Ovary (tissue), 3 donors: ENCODE results near the gene LYL1.

Experiments
- POLR2A ChIP-seq: fragments of 450-650 bp; IDR thresholded peaks from one replicate; pipeline ENCODE4 v1.6.1; 2017; ENCODE audit warnings: antibody characterized with exemption, mild to moderate bottlenecking, moderate library complexity
- TF ChIP-seq, protein P1 (sequence below), 3 donors: fragments of 450-650 bp in 2 of 3; fragments of 200-600 bp in 1 of 3; IDR thresholded peaks; one replicate each; pipeline versions ENCODE4 v1.5.1 to v1.8.0; 2016 to 2022; ENCODE audit warnings: antibody characterized with exemption in 3 of 3, mild to moderate bottlenecking in 1 of 3
- donor health status: DM: no; HTN: no; CAD: no.

GRCh38 chr19:13137290-13137794, 34.7 kb upstream of the LYL1 start:
- TF ChIP-seq, protein P1, sequence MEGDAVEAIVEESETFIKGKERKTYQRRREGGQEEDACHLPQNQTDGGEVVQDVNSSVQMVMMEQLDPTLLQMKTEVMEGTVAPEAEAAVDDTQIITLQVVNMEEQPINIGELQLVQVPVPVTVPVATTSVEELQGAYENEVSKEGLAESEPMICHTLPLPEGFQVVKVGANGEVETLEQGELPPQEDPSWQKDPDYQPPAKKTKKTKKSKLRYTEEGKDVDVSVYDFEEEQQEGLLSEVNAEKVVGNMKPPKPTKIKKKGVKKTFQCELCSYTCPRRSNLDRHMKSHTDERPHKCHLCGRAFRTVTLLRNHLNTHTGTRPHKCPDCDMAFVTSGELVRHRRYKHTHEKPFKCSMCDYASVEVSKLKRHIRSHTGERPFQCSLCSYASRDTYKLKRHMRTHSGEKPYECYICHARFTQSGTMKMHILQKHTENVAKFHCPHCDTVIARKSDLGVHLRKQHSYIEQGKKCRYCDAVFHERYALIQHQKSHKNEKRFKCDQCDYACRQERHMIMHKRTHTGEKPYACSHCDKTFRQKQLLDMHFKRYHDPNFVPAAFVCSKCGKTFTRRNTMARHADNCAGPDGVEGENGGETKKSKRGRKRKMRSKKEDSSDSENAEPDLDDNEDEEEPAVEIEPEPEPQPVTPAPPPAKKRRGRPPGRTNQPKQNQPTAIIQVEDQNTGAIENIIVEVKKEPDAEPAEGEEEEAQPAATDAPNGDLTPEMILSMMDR (IDR thresholded peaks at IDR 0.05), result no peak
- TF ChIP-seq POLR2A, result no peak
